Stimulated activated CD8-positive, alpha-beta memory T cell treated with anti-CD3 and anti-CD28 coated beads, Interleukin-7, amount 100 ng/mL, for 4 hours (primary cell): ENCODE data around the gene GPR161.
"Not testable (repeated sequence)": the region's sequence is repeated elsewhere in the genome, so short reads cannot be mapped to it uniquely, and the experiment has no call there.

ENCODE experiments used
- DNase-seq, 2 donors: peaks; one replicate each; pipeline ENCODE4 v3.0.0-alpha.2; 2020; ENCODE audit warnings: low read depth in 2 of 2

The GPR161 gene

GRCh38 chr1:168136709-168137514 is at the start of gene GPR161:
Gene GPR161 (minus strand): TSS chr1:168136930. CDS start chr1:168104850, 32,080 bp downstream.
- no peak for DNase-seq

GRCh38 chr1:168181063-168181720 is 44.5 kb upstream of the GPR161 start:
- not testable (repeated sequence) for DNase-seq

GRCh38 chr1:168180148-168180524 is 43.4 kb upstream of the GPR161 start:
- DNase-seq, result no peak

GRCh38 chr1:168179438-168180147 is 42.9 kb upstream of the GPR161 start:
- no peak for DNase-seq

GRCh38 chr1:168178638-168179437 is 42.1 kb upstream of the GPR161 start, which contains the start of gene TIPRL:
Gene TIPRL (plus strand): TSS chr1:168178962. CDS start chr1:168179078, 116 bp downstream.
- DNase-seq, result peak; percentile 90 to 91

- no peak for DNase-seq
These were observed 41.5 kb upstream of the GPR161 start for GRCh38 chr1:168178227-168178637.

- no peak for DNase-seq
These were observed 35.7 kb upstream of the GPR161 start for GRCh38 chr1:168172250-168172915.

- no peak for DNase-seq
These were observed 34.1 kb upstream of the GPR161 start for GRCh38 chr1:168170564-168171508.

- DNase-seq, result no peak
These were observed 31.1 kb upstream of the GPR161 start for GRCh38 chr1:168167806-168168205.

- DNase-seq, result no peak
These were observed 28.0 kb upstream of the GPR161 start for GRCh38 chr1:168164771-168165170.

GRCh38 chr1:168163670-168164069 is 26.9 kb upstream of the GPR161 start:
- no peak for DNase-seq

GRCh38 chr1:168161459-168161858 is 24.7 kb upstream of the GPR161 start:
- DNase-seq, result no peak

- no peak for DNase-seq
These were observed 23.2 kb upstream of the GPR161 start for GRCh38 chr1:168159979-168160378.

- DNase-seq, result no peak
These were observed 22.5 kb upstream of the GPR161 start for GRCh38 chr1:168159251-168159650.

- no peak for DNase-seq
These were observed 20.9 kb upstream of the GPR161 start for GRCh38 chr1:168157638-168158037.

- DNase-seq, result no peak
These were observed 19.2 kb upstream of the GPR161 start for GRCh38 chr1:168155910-168156309.

- DNase-seq, result not testable (repeated sequence)
These were observed 18.0 kb upstream of the GPR161 start for GRCh38 chr1:168154707-168155106.

GRCh38 chr1:168151935-168152334 is 15.2 kb upstream of the GPR161 start:
- DNase-seq, result no peak

- DNase-seq, result no peak
These were observed 13.6 kb upstream of the GPR161 start for GRCh38 chr1:168150283-168150682.

- DNase-seq, result no peak
These were observed 12.2 kb upstream of the GPR161 start for GRCh38 chr1:168148916-168149315.
